SK-N-SH (cell line): ENCODE results near the gene ASTN2. TPM values are rescaled to one million over a fixed set of nuclear protein-coding genes. Genes with fewer than 3 reads are reported as not detected.

Experiments
- CTCF ChIA-PET: fragments of 300-600, 350-600 bp; formaldehyde crosslinking; extraction: SDS; loops from one replicate; lab custom pipeline; 2021; lab: Yijun Ruan, JAX
- POLR2A ChIA-PET: fragments of 350-600 bp; sonication (Branson Sonifier 250); formaldehyde crosslinking; extraction: SDS; loops from one replicate; lab custom pipeline; 2020; ENCODE audit warnings: antibody characterized with exemption, inconsistent platforms; lab: Yijun Ruan, JAX
- DNase-seq: peaks from one replicate; pipeline ENCODE4 v3.0.0; 2012
- H2AFZ ChIP-seq: fragments of 200-600 bp; sonication (generic); 2 replicates; pipeline ENCODE4 v1.8.1; 2016; ENCODE audit warnings: antibody characterized with exemption, mild to moderate bottlenecking, low read depth
- H3F3A ChIP-seq: fragments of 200-600 bp; sonication (generic); replicated peaks from 2 replicates; pipeline ENCODE3; 2016; ENCODE audit warnings: antibody characterized with exemption, mild to moderate bottlenecking; ENCODE audit not compliant: insufficient read depth
- H3K27ac ChIP-seq, 2 experiments: fragments of 200-500 bp in 1 of 2; fragments of 200-600 bp in 1 of 2; sonication (Bioruptor generic) in 1 of 2; sonication (generic), shearing (Covaris generic) in 1 of 2; 2 replicates each; pipeline versions ENCODE4 v1.5.1 to v1.6.1; 2014 to 2016; ENCODE audit warnings: low read depth in 2 of 2, inconsistent platforms in 1 of 2, low read length in 1 of 2, mild to moderate bottlenecking in 1 of 2, mixed read lengths in 1 of 2
- H3K27me3 ChIP-seq: fragments of 200-600 bp; sonication (generic), shearing (Covaris generic); 2 replicates; pipeline ENCODE4 v1.6.1; 2016; ENCODE audit warnings: mixed run types; ENCODE audit not compliant: insufficient read depth
- H3K36me3 ChIP-seq, 2 experiments: fragments of 200-500 bp in 1 of 2; fragments of 200-600 bp in 1 of 2; sonication (Bioruptor generic) in 1 of 2; sonication (generic) in 1 of 2; replicated peaks in 1 of 2; 2 replicates each; pipeline versions ENCODE3 to v1.5.1; 2014 to 2016; ENCODE audit warnings: low read length in 1 of 2, mild to moderate bottlenecking in 1 of 2; ENCODE audit not compliant: insufficient read depth in 2 of 2, control insufficient read depth in 1 of 2
- H3K4me1 ChIP-seq, 2 experiments: fragments of 200-500 bp in 1 of 2; fragments of 200-600 bp in 1 of 2; sonication (Bioruptor generic) in 1 of 2; sonication (generic), shearing (Covaris generic) in 1 of 2; 2 replicates each; pipeline versions ENCODE4 v1.5.1 to v1.6.1; 2014 to 2016; ENCODE audit warnings: low read depth in 1 of 2, low read length in 1 of 2, mixed run types in 1 of 2; ENCODE audit not compliant: insufficient read depth in 2 of 2, control insufficient read depth in 1 of 2
- H3K4me2 ChIP-seq: fragments of 200-600 bp; sonication (generic), shearing (Covaris generic); 2 replicates; pipeline ENCODE4 v1.6.1; 2017; ENCODE audit warnings: mixed run types
- H3K4me3 ChIP-seq, 2 experiments: fragments of 200-500 bp in 1 of 2; fragments of 200-600 bp in 1 of 2; sonication (Bioruptor generic) in 1 of 2; sonication (generic), shearing (Covaris generic) in 1 of 2; 2 replicates each; pipeline versions ENCODE4 v1.5.1 to v1.8.1; 2014 to 2016; ENCODE audit warnings: low read depth in 2 of 2, inconsistent platforms in 1 of 2, low read length in 1 of 2, mild to moderate bottlenecking in 1 of 2, mixed read lengths in 1 of 2, moderate library complexity in 1 of 2
- H3K79me2 ChIP-seq: fragments of 200-600 bp; sonication (generic); 2 replicates; pipeline ENCODE4 v1.8.1; 2017; ENCODE audit warnings: mild to moderate bottlenecking; ENCODE audit not compliant: insufficient read depth
- H3K9ac ChIP-seq: fragments of 200-600 bp; sonication (generic); 2 replicates; pipeline ENCODE4 v1.6.1; 2017; ENCODE audit warnings: mixed run types
- H3K9me2 ChIP-seq: fragments of 200-600 bp; sonication (generic); 2 replicates; pipeline ENCODE4 v1.6.1; 2017; ENCODE audit warnings: mixed run types
- H3K9me3 ChIP-seq: fragments of 200-600 bp; sonication (generic); 2 replicates; pipeline ENCODE4 v1.6.1; 2017; ENCODE audit warnings: mixed run types, mild to moderate bottlenecking, moderate library complexity
- H4K20me1 ChIP-seq: fragments of 200-600 bp; sonication (generic); 2 replicates; pipeline ENCODE4 v1.6.1; 2017; ENCODE audit warnings: mild to moderate bottlenecking, mixed run types; ENCODE audit not compliant: insufficient read depth
- ELF1 ChIP-seq: IDR thresholded peaks from 2 replicates; pipeline ENCODE4 v1.4.0; 2012
- EZH2phosphoT487 ChIP-seq: fragments of 200-600 bp; sonication (generic); IDR thresholded peaks from 2 replicates; pipeline ENCODE4 v1.6.1; 2017; ENCODE audit warnings: low read depth, mixed run types, mild to moderate bottlenecking, antibody characterized with exemption, moderate library complexity, borderline replicate concordance
- GATA2 ChIP-seq: sonication (generic); formaldehyde crosslinking; IDR thresholded peaks from 2 replicates; pipeline ENCODE4 v1.5.0; 2020; ENCODE audit warnings: mild to moderate bottlenecking, missing genetic modification reagents
- NRF1 ChIP-seq: IDR thresholded peaks from 2 replicates; pipeline ENCODE4 v1.6.1; 2012; ENCODE audit warnings: low read depth, mild to moderate bottlenecking, low read length
- POLR2AphosphoS5 ChIP-seq: IDR thresholded peaks from 2 replicates; pipeline ENCODE4 v1.6.1; 2012; ENCODE audit warnings: low read depth, low read length
- SIN3A ChIP-seq: IDR thresholded peaks from 2 replicates; pipeline ENCODE4 v1.6.1; 2012; ENCODE audit warnings: low read depth, mild to moderate bottlenecking, low read length, moderate library complexity, borderline replicate concordance
- TAF1 ChIP-seq: IDR thresholded peaks from 2 replicates; pipeline ENCODE4 v1.6.1; 2012; ENCODE audit warnings: low read depth, mild to moderate bottlenecking, low read length, moderate library complexity, borderline replicate concordance
- YY1 ChIP-seq: IDR thresholded peaks from 2 replicates; pipeline ENCODE4 v1.4.0; 2012; ENCODE audit warnings: low read depth, mild to moderate bottlenecking
- WGBS: methylation state at CpG from one replicate; pipeline ENCODE4 v1.1.6; 2017; ENCODE audit warnings: low lambda C conversion rate; 5-methylcytosine and 5-hydroxymethylcytosine counted together
- polyA plus RNA-seq, 3 experiments: library from polyadenylated mRNA; depleted of rRNA; stranded (reverse); fragments of >200 nt; gene quantifications; 2 replicates each; pipeline ENCODE4 v1.2.3, GENCODE V29; 2012
- TF ChIP-seq, protein P1 (sequence below): fragments of 150-350 bp; IDR thresholded peaks from 2 replicates; pipeline ENCODE4 v1.6.1; 2016; ENCODE audit warnings: mild to moderate bottlenecking, low read depth, low read length

ASTN2 gene
- polyA plus RNA-seq, 1 of the 3 experiments (the other 2 are of a cell fraction): 6.6 TPM

DNA sequence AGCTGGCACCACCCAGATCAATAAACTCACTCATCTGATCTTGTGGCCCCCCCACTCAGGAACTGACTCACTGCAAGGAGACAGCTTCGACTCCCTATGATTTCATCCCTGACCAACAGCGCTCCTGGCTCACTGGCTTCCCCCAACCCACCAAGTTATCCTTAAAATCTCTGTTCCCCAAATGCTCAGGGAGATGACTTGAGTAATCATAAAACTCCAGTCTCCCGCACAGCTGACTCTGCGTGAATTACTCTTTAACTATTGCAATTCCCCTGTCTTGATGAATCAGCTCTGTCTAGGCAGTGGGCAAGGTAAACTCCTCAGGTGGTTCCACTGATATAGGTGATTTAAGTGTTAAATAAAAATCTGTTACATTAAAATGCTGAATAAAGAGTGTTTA, 729.7 kb downstream of the ASTN2 start:
- CTCF ChIA-PET: no interaction called here
- no peak for DNase-seq

DNA sequence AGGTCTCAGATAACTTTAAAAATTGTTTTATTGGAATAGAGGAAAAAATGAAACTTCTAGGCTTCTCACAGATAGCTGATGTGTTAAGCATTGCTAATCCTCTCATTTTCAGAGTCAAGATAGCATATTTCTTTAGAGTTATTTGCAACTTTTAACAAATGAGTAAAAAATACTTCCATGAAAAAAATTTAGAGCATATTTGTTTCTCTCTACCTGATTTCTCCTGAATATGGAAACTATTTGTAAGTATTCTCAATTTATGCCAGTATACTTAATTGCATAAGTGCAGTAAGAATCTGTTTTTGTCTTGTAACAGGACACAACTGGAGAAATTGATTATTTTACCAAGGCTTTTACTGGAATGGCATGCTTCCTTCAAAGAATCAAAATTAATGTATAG, 731.3 kb downstream of the ASTN2 start:
- Histone ChIP-seq H3K27me3 (no peaks in the 10 kb centered on the region), H3K4me1 (peaks cover 1 to 14% of the 10 kb centered on the region in 2 experiments; a peak in 3 of 4 replicates), H3F3A (peaks cover 6% of the 10 kb centered on the region), H3K27ac (no peak overlapping the region), H2AFZ (no peak overlapping the region), H4K20me1 (no peaks in the 10 kb centered on the region), H3K4me3 (no peak overlapping the region), H3K4me2 (no peak overlapping the region), H3K36me3 (peaks cover 0 to 6% of the 10 kb centered on the region in 2 experiments), H3K9me3 (0 out of 2 replicates have a peak, but pooled peaks cover 6% of the 10 kb centered on the region), H3K9ac (no peak overlapping the region), H3K79me2 (peaks cover 12% of the 10 kb centered on the region), H3K9me2 (no peaks in the 10 kb centered on the region)
- POLR2A ChIA-PET: no interaction called here
- CTCF ChIA-PET: no interaction called here
- TF ChIP-seq EZH2phosphoT487: no peak
- TF ChIP-seq, protein P1, sequence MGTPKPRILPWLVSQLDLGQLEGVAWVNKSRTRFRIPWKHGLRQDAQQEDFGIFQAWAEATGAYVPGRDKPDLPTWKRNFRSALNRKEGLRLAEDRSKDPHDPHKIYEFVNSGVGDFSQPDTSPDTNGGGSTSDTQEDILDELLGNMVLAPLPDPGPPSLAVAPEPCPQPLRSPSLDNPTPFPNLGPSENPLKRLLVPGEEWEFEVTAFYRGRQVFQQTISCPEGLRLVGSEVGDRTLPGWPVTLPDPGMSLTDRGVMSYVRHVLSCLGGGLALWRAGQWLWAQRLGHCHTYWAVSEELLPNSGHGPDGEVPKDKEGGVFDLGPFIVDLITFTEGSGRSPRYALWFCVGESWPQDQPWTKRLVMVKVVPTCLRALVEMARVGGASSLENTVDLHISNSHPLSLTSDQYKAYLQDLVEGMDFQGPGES: no peak
- TF ChIP-seq ELF1: no peak
- no peak for TF ChIP-seq POLR2AphosphoS5
- TF ChIP-seq TAF1: no peak
- no peak for DNase-seq

More for the DNA sequence above, 729.7 kb downstream of the ASTN2 start:
- Histone ChIP-seq H3K9ac (no peak overlapping the region), H3K4me1 (peaks cover 8 to 19% of the 10 kb centered on the region in 2 experiments; a peak in 3 of 4 replicates), H3K9me3 (0 out of 2 replicates have a peak, but pooled peaks cover 6% of the 10 kb centered on the region), H3K36me3 (peaks cover 0 to 6% of the 10 kb centered on the region in 2 experiments), H3F3A (peaks cover 6% of the 10 kb centered on the region), H2AFZ (no peak overlapping the region), H3K27me3 (no peaks in the 10 kb centered on the region), H3K9me2 (no peaks in the 10 kb centered on the region), H3K4me3 (no peak overlapping the region), H3K27ac (no peak overlapping the region), H3K4me2 (no peak overlapping the region), H3K79me2 (peaks cover 28% of the 10 kb centered on the region), H4K20me1 (peaks cover 11% of the 10 kb centered on the region)
- 58% methylated on average over 4 of the region's 4 CpGs for WGBS
- TF ChIP-seq SIN3A (no peak), EZH2phosphoT487 (no peak), ELF1 (no peak)
- POLR2A ChIA-PET: no interaction called here

GRCh38 chr9:116674210-116674980, 740.5 kb downstream of the ASTN2 start:
- no peaks in the 10 kb centered on the region for H3K36me3 ChIP-seq
- no peak overlapping the region for H3K4me3 ChIP-seq
- no peaks in the 10 kb centered on the region for H4K20me1 ChIP-seq
- 83% methylated on average over 5 of the region's 5 CpGs for WGBS
- peak overlapping the region in 1 of 2 experiments; percentile 53; a peak in 2 of 4 replicates for H3K27ac ChIP-seq
- H2AFZ ChIP-seq: no peak overlapping the region
- ChIA-PET CTCF (interaction anchor here (0.6 kb wide), 1 partner anchor 13 kb away, joined by 3 read pairs; no protein-coding TSS in a partner anchor), POLR2A (no interaction called here)
- H3K4me2 ChIP-seq: no peak overlapping the region
- no peaks in the 10 kb centered on the region for H3K4me1 ChIP-seq
- H3K27me3 ChIP-seq: no peaks in the 10 kb centered on the region
- no peaks in the 10 kb centered on the region; the same call in 1 of the 2 replicates for H3K9me3 ChIP-seq
- no peak overlapping the region for H3K9ac ChIP-seq
- no peaks in the 10 kb centered on the region for H3K9me2 ChIP-seq
- no peaks in the 10 kb centered on the region for H3K79me2 ChIP-seq
- no peaks in the 10 kb centered on the region for H3F3A ChIP-seq
- no peak for TF ChIP-seq NRF1
- no peak for TF ChIP-seq YY1
- TF ChIP-seq GATA2 (CRISPR knock-in tag): no peak
- TF ChIP-seq ELF1: no peak
- no peak for TF ChIP-seq SIN3A
- DNase-seq: no peak
